Colon (tissue), 2 donors: ENCODE measurements around the gene ADGRA1.

ENCODE experiments used
- FAIRE-seq: peaks from 2 replicates; lab custom pipeline; 2012; peaks lifted over from hg19 to GRCh38; lab: Jason Lieb, UNC
- donor health status: control.
- donor health status: control.

The ADGRA1 gene

GRCh38 chr10:133180965-133181639 lies 93.4 kb downstream of the ADGRA1 start:
- FAIRE-seq = no peak
